Measurements from ENCODE around the gene SNHG17.

The SNHG17 gene

DNA sequence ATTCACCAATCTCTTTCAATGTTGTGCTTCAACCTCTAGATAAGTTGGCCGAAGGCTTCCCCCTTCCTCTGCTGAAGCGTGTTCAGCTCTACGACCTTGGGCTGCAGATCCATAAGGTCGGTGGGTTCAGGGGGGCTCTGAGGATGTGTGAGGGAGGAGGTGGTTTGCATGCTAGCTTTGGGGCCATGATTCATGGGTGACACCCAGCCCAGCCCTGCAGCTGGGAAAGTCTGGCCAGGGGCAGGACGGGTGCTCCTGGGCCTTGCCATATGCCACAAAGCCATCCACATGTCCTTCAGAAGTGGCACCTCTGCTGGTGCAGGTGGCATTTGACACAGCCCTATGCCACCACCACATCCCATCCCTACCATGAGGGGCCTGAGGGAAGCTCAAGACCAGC, 61.2 kb downstream of the SNHG17 start:
- TF ChIP-seq, protein P1, sequence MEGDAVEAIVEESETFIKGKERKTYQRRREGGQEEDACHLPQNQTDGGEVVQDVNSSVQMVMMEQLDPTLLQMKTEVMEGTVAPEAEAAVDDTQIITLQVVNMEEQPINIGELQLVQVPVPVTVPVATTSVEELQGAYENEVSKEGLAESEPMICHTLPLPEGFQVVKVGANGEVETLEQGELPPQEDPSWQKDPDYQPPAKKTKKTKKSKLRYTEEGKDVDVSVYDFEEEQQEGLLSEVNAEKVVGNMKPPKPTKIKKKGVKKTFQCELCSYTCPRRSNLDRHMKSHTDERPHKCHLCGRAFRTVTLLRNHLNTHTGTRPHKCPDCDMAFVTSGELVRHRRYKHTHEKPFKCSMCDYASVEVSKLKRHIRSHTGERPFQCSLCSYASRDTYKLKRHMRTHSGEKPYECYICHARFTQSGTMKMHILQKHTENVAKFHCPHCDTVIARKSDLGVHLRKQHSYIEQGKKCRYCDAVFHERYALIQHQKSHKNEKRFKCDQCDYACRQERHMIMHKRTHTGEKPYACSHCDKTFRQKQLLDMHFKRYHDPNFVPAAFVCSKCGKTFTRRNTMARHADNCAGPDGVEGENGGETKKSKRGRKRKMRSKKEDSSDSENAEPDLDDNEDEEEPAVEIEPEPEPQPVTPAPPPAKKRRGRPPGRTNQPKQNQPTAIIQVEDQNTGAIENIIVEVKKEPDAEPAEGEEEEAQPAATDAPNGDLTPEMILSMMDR (IDR thresholded peaks at IDR 0.05; ENCODE audit: low read depth, low read length): no peak

DNA sequence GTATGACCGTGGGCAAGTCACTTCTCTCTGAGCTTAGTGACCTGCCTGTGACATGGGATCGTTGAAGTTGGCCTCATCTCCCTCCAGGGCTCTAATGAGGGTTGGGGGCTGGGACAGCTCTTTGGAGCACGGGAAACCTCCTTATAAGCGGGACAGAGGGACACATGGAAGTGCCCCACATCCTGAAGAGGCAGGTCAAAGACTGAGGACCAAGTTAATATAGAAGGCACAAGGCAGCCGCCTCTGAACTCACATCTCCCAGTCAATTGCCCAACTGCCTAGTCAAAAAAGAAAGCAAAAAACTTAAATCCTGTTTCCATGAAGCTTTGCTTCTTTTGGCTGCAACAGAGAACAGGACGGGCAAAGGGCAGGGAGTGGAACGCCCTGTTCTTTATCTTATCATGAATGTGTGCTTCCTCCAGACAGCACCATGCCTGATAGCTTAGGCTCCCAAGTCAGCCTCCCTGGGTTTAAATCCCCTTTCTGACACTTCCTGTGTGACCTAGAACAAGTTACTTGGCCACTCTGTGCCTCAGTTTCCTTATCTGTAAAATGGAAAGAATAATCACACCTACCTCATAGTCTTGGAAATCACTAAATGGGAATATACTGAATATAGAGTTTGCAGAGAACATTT, 61.8 kb downstream of the SNHG17 start:
- DNase-seq (ENCODE audit: low read depth in 2 of 2): peak in 1 of 2 donors; percentile 41
- TF ChIP-seq, protein P1 (IDR thresholded peaks at IDR 0.05; ENCODE audit: low read depth, low read length): no peak
- no peak overlapping the region for H3K4me3 ChIP-seq (replicated peaks in 1 of 2; ENCODE audit: low read depth in 2 of 2, low read length in 2 of 2)

More for the DNA sequence above, 61.2 kb downstream of the SNHG17 start:
- H3K4me3 ChIP-seq (replicated peaks in 1 of 2; ENCODE audit: low read depth in 2 of 2, low read length in 2 of 2): no peak overlapping the region
- no peak for DNase-seq (ENCODE audit: low read depth in 2 of 2)

DNA sequence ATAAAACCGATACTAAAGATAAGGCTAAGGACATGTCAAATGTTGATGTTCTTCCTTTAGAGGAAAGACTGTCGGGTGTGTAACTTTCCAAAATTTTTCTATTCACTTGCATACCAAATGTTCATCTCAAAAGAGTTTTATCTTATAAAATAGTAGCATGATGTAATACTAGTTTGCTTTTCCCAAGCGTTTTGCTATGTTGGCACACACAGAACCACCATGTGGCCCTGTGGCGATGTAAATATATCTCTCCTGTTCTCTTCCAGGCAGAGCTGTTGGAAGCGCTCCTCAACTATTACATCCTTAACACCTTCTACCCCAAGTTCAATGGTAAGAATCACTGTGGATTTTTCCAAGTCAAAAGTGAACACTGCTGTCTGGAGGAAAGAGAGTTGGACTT, 62.3 kb downstream of the SNHG17 start:
- peak in 1 of 2 donors; percentile 52 for DNase-seq (ENCODE audit: low read depth in 2 of 2)
- H3K4me3 ChIP-seq (replicated peaks in 1 of 2; ENCODE audit: low read depth in 2 of 2, low read length in 2 of 2): no peak overlapping the region
- TF ChIP-seq, protein P1 (IDR thresholded peaks at IDR 0.05; ENCODE audit: low read depth, low read length): no peak
